Activated gamma-delta T cell treated with anti-CD3 and anti-CD28 coated beads, Interleukin-2, amount 50 U/mL, for 16 hours (primary cell): ENCODE measurements around the gene NAGPA.
"Not testable (repeated sequence)": the region's sequence is repeated elsewhere in the genome, so short reads cannot be mapped to it uniquely, and the experiment has no call there.

Experiments
- DNase-seq: peaks from one replicate; pipeline ENCODE4 v3.0.0-alpha.2; 2020; ENCODE audit warnings: low read depth

NAGPA gene

DNA sequence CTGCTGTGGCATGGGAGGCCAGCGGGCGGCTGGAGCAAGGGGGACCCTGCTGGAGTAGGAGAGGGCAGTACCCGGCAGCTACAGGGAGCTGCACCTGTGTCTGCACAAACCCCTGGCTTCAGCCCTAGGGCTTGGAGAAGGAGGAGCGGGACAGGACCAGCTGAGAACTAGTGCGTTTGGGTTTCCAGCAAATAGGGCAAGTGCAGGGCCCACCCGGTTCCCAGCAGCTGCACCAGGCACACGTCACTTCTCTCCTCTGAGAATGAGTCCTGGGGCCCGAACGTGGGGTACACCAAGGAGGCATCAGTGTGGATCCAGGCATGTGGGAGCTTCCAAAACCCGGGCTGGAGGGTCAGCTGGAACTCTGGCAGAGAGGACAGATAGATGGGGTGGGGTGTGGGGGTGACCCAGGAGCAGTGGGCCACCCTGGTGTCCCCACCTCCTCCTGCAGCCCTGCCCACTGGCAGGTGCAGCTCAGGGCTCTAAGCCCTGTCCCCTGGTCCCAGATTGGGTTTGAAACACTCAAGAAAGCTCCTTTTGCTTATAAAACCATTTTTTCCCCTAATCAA is 26.4 kb upstream of the NAGPA start:
- no peak for DNase-seq

DNA sequence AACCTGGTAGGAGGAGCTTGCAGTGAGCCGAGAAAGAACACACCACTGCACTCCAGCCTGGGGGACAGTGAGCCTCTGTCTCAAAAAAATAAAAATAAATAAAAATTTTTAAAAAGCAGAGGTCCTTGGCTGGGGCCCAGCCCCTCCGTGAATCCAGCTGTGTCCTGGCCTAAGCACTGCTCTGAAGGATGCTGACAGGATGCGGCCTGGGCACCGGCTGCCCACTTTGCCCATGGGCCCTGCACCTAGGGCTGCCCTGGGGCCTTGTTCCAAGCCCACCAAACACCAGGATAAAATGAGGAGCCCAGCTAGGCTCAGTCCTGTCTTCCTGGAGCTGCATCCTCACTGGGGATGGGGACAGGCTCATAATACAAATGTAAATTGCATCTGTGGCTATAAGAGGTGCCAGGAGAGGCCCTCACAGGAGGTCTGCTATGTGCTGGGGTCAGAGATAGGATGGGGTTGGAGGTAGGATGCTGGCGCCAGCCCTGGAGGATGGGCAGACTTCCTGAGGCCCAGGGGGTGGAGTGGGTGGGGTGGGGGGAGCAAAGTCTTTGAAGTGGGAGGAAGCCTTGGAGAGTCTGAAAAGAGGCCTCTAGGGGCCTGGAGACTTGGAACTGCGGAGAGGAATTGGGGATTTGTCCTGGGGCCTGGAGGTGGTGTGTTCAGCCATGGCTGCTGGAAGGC is 25.8 kb upstream of the NAGPA start:
- DNase-seq: no peak

DNA sequence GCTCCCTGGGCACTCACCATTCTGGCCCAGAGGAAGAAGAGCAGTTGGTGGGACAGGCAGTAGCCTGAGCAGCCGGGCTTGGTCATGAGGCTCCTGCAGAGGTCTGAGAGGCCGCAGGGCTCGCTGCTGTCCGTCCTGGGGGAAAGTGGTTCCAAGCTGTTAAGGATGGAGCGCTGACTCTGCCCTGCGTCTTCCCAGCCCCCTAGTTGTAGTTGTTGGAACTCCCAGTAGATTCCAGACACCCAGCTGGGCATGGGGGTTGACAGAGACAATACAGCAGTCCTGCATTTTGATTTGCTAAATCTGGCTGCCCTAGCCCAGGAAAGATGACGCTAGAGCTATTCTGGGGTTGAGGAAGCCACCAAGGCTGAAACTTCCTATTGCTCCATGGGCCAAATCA is 24.7 kb upstream of the NAGPA start:
- no peak for DNase-seq

DNA sequence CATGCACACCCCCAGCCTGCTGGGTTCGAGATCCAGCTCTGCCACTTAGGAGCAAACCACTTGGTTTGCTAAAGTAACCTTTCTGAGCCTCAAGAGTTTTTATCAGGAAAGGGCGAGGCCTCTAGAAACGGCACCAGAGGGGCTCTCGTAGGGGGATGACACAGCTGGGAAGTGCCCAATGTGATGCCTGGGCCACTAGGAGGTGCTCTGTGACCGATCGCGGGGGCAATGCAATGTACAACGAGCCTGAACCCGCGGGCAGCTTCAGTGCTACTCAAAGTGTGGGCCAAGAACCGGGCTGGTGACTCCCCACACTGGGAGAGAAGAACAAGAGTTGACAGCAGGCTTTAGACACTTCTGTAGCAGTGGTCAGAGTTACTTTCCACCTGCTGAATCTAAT is 22.6 kb upstream of the NAGPA start:
- DNase-seq: no peak

DNA sequence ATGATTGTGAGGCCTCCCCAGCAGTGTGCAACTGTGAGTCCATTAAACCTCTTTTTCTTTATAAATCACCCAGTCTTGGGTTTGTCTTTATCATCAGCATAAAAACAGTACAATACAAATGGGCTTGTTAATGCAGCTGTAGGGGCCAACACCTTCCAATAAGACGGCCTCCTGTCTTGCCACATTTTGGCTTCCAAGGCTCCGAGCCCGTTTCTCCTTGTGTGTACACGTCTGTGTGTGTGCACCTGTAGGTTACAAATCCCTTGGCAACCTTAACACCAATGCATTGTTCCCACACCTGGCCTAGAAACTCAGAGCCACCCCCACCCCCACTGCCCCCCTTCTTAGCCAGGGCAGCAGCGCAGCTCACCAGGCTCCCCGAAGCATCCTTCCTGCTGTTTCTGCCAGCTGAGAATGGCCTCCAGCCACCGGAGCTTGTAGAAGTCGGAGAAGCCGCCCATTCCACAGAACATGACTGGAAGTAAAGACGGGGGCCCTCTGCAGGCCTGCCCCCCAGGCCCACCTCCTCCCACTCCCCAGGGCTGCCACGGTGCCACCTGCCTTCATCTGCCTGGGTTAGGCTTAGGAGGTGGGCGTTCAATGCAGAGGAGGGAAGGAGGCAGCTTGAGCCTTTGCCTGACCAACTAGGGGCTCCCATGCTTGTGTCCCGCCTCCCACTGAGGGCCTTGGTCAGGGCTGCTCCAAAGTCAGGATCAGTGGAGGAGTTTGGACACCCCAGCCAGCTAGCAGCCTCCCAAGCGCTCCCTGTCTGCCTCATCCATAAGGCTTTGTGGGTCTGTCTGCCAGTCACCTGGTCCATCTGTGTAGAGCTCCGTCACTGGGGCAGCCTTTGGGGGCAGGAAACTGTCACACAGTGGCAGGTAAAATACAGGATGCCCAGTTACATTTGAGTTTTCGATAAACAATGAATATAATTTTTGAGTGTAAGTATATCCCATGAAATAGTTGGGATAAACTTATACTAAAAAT is 21.4 kb upstream of the NAGPA start:
- DNase-seq: no peak

DNA sequence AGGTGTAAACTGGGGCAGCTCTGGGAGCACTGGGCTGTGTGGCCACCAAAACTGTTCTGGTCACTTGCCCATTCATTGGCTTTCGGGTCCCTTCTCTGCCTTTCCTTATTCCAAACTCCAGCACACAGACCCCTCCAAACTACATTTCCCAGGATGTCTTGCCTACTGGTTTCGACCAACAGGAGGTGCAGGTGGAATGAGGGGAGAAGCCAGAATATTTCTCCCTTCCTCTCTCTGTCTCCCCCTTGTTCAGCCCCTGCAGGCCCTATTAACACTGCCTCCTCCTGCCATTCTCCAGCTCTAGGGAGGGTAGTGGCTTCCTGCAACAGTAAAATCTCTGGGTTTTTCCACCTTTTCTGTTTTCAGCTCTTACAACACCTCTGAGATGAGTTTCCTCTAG is 13.2 kb upstream of the NAGPA start:
- DNase-seq: no peak

DNA sequence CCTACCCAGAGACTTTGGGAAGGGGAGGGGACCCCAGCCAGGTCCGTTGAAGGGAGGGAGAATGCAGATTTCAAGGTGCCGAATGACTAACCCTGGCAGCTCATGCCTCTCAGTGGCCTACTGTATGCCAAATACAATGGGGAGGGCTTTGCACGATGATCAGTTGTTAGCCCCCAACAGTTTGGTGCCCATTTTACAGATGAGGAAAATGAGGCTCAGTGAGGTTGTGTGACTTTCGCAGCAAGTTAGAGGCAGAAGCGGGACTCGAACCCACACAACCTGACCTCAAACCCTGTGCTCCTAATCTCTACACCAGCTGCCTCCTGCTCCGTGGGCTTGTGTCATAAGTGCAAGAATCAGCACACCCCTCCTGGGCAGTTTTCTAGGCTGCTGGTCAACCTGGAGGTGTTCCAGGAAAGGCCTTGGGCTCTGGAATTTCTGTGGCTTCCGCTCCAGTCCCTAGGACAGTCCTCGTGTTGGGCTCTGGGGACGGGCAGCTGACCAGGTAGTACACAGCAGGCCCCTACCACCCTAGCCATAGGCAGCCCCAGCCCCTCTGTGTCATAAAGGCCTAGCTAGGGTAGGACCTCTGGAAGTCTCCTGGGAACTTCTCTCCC is 11.9 kb upstream of the NAGPA start:
- no peak for DNase-seq

DNA sequence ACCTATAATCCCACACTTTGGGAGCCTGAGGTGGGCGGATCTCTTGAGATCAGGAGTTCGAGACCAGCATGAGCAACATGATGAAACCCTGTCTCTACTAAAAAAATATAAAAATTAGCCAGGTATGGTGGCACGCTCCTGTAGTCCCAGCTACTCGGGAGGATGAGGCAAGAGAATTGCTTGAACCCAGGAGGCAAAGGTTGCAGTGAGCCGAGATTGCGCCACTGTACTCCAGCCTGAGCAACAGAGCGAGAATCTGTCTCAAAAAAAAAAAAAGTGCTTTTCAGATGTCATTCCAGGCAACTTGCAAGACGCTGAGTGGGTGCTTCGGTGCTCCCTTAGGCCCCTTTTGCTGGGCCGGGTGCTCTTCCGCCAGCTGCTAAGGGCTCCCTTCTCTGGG is 10.8 kb upstream of the NAGPA start:
- not testable (repeated sequence) for DNase-seq

DNA sequence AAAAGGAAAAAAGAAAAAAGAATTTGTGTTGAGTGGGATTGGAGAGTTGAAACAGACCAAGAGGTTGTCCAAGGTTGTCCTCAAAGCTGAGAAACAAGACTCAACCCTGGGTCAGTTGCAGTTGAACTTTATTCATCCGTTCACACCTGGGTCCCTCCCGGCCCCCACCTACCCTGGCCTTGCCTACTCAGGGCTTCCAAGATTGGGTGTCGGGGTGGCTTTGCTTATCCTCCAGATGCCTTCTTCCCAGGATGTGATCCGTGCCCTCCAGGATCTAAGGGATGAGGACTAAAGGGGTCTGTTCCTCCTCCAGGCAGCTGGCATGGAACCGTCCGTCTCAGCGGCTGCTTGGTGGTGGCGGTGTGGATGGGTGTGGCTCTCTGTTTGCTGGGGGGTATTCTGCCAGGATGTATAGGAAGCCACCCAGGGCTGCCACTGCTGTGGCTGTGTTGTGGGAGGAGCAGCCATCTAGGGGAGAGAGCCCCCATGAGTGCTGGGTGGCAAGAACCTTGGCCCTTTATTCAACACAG is 10.3 kb upstream of the NAGPA start:
- no peak for DNase-seq

DNA sequence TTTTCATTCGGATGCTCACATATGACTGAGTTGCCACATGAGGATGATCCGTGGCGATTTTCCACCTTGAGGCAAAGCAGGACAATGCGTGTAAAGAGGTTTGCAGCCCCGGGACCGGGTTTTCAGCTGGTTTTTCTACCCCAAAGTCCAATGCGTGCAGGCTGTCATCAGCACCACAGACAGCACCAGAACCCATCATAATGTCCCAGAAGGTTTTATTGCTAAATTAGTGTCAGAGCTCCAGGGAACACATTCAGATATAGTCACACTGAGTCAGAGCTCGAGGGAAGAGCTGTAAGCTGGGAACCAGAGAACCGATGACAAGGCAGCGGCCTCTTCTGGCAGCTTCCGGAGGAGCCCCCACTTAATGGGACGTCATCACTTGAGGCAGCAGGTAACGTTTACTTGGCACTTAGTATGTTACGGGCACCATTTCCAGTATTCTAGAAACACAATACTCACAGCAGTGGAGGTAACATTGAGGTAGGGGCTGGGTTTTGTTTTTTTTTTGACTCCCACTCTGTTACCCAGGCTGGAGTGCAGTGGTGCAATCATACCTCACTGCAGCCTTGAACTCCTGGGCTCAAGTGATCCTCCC is 8.9 kb upstream of the NAGPA start:
- no peak for DNase-seq

DNA sequence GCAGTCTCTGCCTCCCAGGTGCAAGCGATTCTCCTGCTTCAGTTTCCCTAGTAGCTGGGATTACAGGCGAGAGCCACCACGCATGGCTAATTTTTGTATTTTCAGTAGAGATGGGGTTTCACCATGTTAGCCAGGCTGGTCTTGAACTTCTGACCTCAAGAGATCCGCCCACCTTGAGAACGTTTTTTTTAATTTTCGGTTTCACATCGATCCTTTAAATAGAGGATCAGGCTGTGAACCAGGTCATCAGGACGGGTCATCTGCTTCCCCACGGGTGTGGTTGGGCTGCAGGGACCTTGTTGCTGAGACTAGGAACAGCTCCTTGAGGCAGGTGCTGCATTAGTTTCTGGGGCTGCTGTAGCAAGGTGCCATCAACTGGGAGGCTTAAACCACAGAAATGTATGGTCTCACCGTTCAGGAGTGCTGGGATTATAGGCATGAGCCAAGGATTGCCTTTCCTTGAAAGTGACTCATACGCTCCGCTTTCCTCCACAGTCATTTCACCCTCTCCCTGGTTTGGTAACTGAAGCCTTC is 7.9 kb upstream of the NAGPA start:
- no peak for DNase-seq

DNA sequence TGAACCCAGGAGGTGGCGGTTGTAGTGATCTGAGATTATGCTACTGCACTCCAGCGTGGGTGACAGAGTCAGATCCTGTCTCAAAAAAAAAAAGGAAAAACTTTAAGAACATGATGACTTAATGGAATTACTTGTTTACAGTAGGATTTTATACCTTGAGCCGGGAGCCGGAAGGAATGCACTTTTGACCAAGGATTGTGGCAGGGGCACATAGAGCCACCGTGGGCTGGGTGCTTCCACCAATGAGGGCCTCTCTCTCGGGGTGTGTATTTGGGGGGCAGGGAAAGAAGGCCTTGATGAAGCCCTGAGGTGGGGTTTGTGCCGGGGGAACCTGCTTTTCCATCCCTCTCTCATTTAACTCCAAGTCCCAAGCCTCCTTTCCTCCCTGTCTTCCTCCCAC is 6.7 kb upstream of the NAGPA start:
- DNase-seq: no peak

DNA sequence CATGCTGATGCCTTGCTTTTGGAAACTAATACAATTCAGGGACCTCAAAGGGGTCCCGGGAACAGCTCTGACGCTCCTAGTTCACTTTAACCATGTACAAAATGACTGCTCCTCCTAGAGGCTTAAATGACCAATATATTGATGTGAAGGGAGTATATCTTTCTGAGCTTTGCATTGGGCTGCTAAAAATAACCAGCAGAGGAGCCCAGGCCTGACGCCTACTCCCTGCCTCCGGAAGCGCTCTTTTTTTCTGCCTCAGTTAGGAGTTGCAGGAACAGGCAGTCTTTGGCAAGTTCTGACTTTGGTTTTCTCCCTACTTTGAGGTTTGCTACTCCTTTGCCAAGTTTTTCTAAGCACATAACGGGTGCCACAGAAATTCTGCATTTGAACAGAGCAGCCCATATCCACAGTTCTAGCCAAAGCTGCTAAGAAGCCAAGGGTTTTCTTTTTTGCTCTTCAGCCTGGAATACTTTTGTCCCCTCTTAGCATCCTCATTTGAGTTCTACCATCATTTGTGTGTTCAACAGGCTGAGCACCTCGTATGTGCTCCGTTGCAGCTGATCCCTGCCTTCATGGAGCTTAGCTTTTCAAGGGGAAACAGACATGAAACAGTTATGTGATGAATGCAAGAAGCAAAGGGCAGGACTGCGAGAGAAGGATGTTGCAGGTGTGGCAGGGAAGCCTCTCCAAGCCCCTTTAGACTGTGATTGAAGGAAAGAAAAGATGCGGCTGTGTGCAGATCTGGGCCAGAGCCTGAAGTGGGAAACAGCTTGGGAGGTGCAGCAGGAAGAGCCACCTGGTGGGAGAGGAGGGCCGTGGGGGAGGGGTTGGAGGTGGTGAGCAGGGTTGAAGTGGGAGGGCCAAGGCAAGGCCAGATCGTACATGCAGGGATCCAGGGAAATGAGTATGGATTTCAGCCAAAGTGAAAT is 2.8 kb upstream of the NAGPA start:
- no peak for DNase-seq

DNA sequence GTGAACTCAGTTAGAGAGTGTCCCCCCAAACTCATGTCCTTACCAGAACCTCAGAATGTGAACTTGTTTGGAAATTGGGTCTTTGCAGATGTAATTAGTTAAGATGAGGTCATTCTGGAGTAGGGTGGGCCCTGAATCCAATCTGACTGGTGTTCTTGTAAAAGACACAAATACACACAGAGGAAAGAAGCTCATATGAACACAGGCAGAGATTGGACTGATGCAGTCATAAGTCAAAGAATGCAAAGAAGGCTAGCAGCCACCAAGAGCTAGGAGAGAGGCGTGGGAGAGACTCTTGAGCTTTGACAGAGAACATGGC is 2.1 kb upstream of the NAGPA start:
- no peak for DNase-seq

DNA sequence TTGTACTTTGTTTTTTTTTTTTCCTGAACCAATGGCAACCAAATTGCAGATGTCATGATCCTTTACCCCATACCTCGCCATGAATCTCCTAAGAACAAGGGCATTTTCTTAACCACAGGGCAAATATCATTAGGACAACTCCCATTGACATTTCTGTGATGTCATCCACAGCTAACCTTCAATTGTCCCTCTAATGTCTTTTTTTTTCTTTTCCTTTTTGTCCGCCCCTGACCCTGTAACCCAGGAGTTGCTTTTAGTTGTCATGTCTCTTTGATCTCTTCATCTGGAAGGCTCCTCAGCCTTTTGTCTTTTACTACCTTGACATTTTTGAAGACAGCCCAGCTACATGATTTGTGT is 410 bp upstream of the NAGPA start:
- DNase-seq: no peak

DNA sequence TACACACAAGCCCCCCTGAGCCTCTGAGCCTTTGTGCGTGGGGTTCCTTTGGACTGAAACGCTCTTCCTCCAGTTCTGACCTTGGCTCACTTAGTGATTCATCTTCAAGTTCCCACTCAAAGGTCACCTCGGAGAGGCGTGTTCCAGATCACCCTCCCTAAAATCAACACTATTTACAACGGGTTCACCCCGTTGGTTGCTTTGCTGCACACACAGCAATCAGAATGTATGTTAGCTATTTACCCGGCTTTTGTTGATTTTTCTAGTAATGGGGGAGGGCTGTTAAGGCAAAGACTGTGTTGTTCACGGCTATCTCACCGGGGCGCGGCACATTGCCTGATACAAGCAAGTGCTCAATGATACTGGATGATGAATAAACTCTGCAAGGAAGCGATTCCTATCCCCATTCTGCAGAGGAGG is 977 bp downstream of the NAGPA start:
- no peak for DNase-seq

DNA sequence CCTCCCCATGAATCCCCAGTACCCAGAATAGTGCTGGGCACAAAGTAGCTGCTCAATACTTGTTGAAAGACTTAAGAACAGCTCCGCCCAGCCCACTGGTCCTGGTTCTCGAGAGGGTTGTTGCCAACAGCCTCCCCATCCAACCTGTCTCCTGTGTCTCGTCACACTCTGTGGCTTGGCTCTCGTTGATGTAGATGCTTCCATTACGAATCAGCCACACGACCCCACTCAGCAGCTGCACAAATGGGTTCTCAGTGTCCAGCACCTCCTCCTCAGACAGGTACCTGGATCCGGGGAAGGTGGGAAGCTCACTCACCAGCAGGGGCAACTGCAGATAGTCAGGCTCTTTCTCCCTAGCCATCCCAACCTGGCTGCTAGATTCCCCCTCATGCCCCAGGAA is 2.1 kb downstream of the NAGPA start:
- no peak for DNase-seq

DNA sequence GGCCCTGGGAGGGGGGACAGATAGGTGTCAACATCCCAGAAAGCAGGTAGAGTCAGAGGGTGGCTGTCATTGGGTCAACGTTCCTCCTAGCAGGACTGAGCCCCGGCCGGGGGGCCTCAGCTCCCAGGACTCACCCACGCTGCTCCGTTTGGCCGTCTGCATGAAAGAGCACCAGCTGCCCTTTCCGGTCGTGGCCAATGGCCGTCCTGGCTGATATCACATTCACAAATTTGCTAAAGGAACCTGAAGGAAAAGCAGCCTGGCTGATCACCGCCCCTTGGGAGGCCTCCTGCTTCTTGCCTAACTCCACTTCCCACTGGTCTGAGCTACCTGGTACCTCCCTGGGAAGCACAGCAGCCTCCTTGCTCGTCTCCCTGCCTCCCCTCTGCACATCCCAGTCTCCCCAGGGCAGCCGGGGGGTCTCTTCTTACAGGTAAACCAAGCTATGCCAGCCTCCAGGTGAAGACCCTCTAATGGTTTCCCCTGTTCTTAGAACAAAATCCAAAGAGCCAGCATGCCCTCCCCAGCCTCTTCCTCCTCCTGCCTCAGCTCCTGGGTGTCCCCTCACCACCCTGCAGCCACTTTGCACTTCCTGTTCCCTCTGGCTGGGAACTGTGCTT is 3.4 kb downstream of the NAGPA start:
- no peak for DNase-seq

DNA sequence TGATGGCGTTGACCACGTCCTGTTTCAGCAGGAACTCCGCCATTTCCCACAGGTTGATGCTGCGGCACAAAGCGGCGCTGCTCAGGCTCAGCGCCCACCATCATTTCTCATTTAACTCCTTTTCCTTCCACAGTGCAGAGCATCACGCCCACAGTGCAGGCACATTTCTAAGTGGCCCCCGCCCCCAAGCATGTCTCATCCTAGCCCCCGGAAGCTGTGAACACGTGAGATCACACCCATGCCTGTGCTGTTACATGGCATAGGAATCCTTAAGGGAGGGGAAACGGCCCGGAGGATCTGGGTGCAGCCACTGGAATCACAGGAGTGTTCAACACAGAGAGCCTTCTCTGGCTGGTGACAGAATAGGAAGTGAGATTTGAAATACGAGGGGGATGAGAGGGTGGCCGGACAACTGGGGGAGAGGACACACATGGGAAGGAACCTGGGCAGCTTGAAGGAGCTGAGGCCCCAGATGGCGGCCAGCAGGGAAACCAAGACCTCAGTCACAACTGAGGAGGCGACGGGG is 4.7 kb downstream of the NAGPA start:
- DNase-seq: no peak

DNA sequence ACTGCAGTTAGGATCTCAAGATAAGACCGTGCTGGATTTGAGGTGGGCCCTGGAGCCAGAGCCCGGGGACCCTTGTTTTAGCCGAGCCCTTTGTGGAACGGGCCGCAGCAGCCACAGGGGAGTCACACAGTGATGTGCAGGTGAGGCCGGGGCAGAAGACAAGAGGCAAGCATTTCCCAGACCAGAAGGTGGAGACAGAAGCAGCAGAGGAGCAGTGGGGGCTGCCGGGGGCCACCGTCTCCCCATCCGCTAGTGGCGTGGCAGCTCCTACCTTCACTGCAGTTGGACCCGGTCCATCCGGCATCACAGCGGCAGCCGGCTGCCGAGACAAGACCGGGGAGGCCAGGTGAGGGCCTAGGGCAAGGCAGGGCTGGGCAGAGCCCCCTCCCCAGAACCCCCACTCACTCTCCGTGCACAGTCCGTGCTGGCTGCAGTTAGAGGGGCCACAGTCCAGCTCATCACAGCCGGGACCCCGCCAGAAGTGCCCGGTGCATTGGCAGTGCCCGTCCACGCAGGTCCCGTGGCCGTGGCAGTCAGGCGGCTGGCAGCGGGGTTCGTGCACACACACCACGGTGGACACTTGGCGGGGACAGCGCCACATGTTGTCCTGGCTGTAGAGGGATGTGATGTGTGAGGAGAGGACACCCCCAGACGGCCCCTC is 6.0 kb downstream of the NAGPA start:
- DNase-seq: no peak
